K562 (cell line): ENCODE measurements around the gene RIPK4. TPM values are rescaled to one million over a fixed set of nuclear protein-coding genes. Genes with fewer than 3 reads are reported as not detected.

Experiments used
- ATAC-seq: fragments of 200-7000 bp; cut with Tn5 transposase; 3 replicates; pipeline ENCODE4 v1.9.1; 2020; ENCODE audit warnings: moderate library complexity
- BruUV-seq: library from RNA; stranded (reverse); fragments of 400-500 nt; replicated peaks from 2 replicates; lab custom pipeline; 2021; lab: Mats Ljungman, UMichigan
- CTCF ChIA-PET: fragments of 300-600 bp; formaldehyde crosslinking; extraction: SDS; loops from one replicate; lab custom pipeline; 2021; ENCODE audit warnings: low intra/inter-chr PET ratio; lab: Yijun Ruan, JAX
- POLR2A ChIA-PET: fragments of 300-600, 350-650 bp; sonication (Branson Sonifier 250); formaldehyde crosslinking; extraction: SDS; loops from one replicate; lab custom pipeline; 2021; ENCODE audit warnings: antibody characterized with exemption, inconsistent platforms; lab: Yijun Ruan, JAX
- DNase-seq, 4 experiments: peaks; one replicate each; pipeline versions ENCODE4 v3.0.0 to v3.0.0-alpha.2; 2011 to 2018; ENCODE audit warnings: low spot score in 3 of 4, mixed read lengths in 3 of 4; ENCODE audit errors: extremely low read depth in 1 of 4
- FAIRE-seq: peaks from 2 replicates; lab custom pipeline; 2011; peaks lifted over from hg19 to GRCh38; lab: Jason Lieb, UNC
- H2AFZ ChIP-seq: 2 replicates; pipeline ENCODE4 v1.6.0; 2011; ENCODE audit warnings: low read depth, low read length, control low read depth, inconsistent platforms
- H3K27ac ChIP-seq: fragments of 200-600 bp; 3 replicates; pipeline ENCODE4 v1.8.0; 2011; ENCODE audit warnings: low read depth, mild to moderate bottlenecking, control low read depth, inconsistent platforms, low read length, moderate library complexity, mixed read lengths; ENCODE audit errors: extremely low read depth
- H3K27me3 ChIP-seq, 2 experiments: fragments of 300-600 bp in 1 of 2; 2 replicates in 1 of 2; 3 replicates in 1 of 2; pipeline versions ENCODE4 v1.6.0 to v1.8.0; 2011; ENCODE audit warnings: inconsistent platforms in 2 of 2, low read length in 2 of 2, mild to moderate bottlenecking in 1 of 2, mixed read lengths in 1 of 2, moderate library complexity in 1 of 2; ENCODE audit not compliant: control insufficient read depth in 2 of 2, insufficient read depth in 2 of 2
- H3K36me3 ChIP-seq: fragments of 300-600 bp; 3 replicates; pipeline ENCODE4 v1.8.0; 2011; ENCODE audit warnings: mild to moderate bottlenecking, low read length, inconsistent platforms; ENCODE audit not compliant: control insufficient read depth, insufficient read depth
- H3K4me1 ChIP-seq, 2 experiments: fragments of 200-600 bp in 1 of 2; replicated peaks in 1 of 2; 2 replicates in 1 of 2; 3 replicates in 1 of 2; pipeline versions ENCODE4 v1.5.1 to v1.8.0; 2011; ENCODE audit warnings: inconsistent platforms in 2 of 2, low read length in 2 of 2, mild to moderate bottlenecking in 1 of 2, mixed read lengths in 1 of 2, moderate library complexity in 1 of 2; ENCODE audit not compliant: control insufficient read depth in 2 of 2, insufficient read depth in 2 of 2
- H3K4me2 ChIP-seq: 2 replicates; pipeline ENCODE4 v1.6.1; 2011; ENCODE audit warnings: low read length, control low read depth, inconsistent platforms, mixed read lengths; ENCODE audit not compliant: insufficient read depth
- H3K4me3 ChIP-seq: fragments of 200-600 bp; sonication (generic), shearing (Covaris generic); 2 replicates; pipeline ENCODE4 v1.5.1; 2016; ENCODE audit warnings: control low read depth, inconsistent platforms
- H3K79me2 ChIP-seq: fragments of 200-600 bp; 3 replicates; pipeline ENCODE4 v1.8.0; 2011; ENCODE audit warnings: low read length, inconsistent platforms; ENCODE audit not compliant: control insufficient read depth, insufficient read depth
- H3K9ac ChIP-seq, 2 experiments: 2 replicates each; pipeline versions ENCODE4 v1.6.0 to v1.6.1; 2011; ENCODE audit warnings: low read depth in 2 of 2, low read length in 2 of 2, control low read depth in 1 of 2, inconsistent platforms in 1 of 2, mild to moderate bottlenecking in 1 of 2, mixed read lengths in 1 of 2; ENCODE audit not compliant: insufficient read depth in 1 of 2
- H3K9me1 ChIP-seq: one replicate; pipeline ENCODE4 v1.6.0; 2011; ENCODE audit warnings: inconsistent platforms, mild to moderate bottlenecking, low read length, moderate library complexity; ENCODE audit not compliant: control insufficient read depth, insufficient read depth
- H3K9me3 ChIP-seq: replicated peaks from 2 replicates; pipeline ENCODE4 v1.5.1; 2011; ENCODE audit warnings: low read depth, low read length, inconsistent platforms; ENCODE audit not compliant: control insufficient read depth, insufficient read depth
- H4K20me1 ChIP-seq: replicated peaks from 2 replicates; pipeline ENCODE4 v1.6.1; 2011; ENCODE audit warnings: low read length, inconsistent platforms, mixed read lengths; ENCODE audit not compliant: control insufficient read depth, insufficient read depth
- ARID1B ChIP-seq: fragments of 450-650 bp; IDR thresholded peaks from 2 replicates; pipeline ENCODE4 v1.6.1; 2016; ENCODE audit warnings: antibody characterized with exemption, mild to moderate bottlenecking, inconsistent platforms
- ASH1L ChIP-seq: fragments of 450-650 bp; IDR thresholded peaks from 2 replicates; pipeline ENCODE4 v1.6.1; 2018; ENCODE audit warnings: borderline replicate concordance, mild to moderate bottlenecking, low read depth; ENCODE audit not compliant: partially characterized antibody
- BCOR ChIP-seq: fragments of 450-650 bp; IDR thresholded peaks from 2 replicates; pipeline ENCODE4 v1.6.1; 2016
- KLF16 ChIP-seq: IDR thresholded peaks from 2 replicates; pipeline ENCODE4 v1.6.1; 2016; ENCODE audit warnings: antibody characterized with exemption
- SNIP1 ChIP-seq: fragments of 450-650 bp; IDR thresholded peaks from 2 replicates; pipeline ENCODE4 v1.7.1; 2017; ENCODE audit warnings: low read depth, mild to moderate bottlenecking
- ZNF324 ChIP-seq: fragments of 250-450 bp; sonication (Bioruptor Pico); IDR thresholded peaks from 2 replicates; pipeline ENCODE4 v1.4.0; 2020; ENCODE audit warnings: mild to moderate bottlenecking
- ZNF592 ChIP-seq: fragments of 450-650 bp; IDR thresholded peaks from 2 replicates; pipeline ENCODE4 v1.6.1; 2017; ENCODE audit warnings: antibody characterized with exemption, mild to moderate bottlenecking
- WGBS: fragments of 100-300 bp; shearing (Covaris generic); methylation state at CpG from one replicate; pipeline ENCODE4 v1.1.6; 2016; ENCODE audit warnings: low coverage, mixed read lengths; ENCODE audit not compliant: insufficient coverage; ENCODE audit errors: missing lambda C conversion rate; 5-methylcytosine and 5-hydroxymethylcytosine counted together
- in situ Hi-C: fragments of 300-500 bp; cut with MboI; formaldehyde crosslinking; loops from 4 replicates; pipeline ENCODE4 v1.15.0; 2018; ENCODE audit warnings: inconsistent platforms, mixed read lengths
- intact Hi-C: fragments of 100-400 bp; cut with micrococcal nuclease; formaldehyde crosslinking; loops from 2 replicates; pipeline ENCODE4 v1.14.2; 2022
- polyA plus RNA-seq, 8 experiments: library from polyadenylated mRNA; depleted of rRNA in 4 of 8; stranded (reverse) in 5 of 8; unstranded in 3 of 8; fragments of >200 nt; fragmentation: Nextera tagmentation in 2 of 8; fragmentation: Illumina TruSeq in 1 of 8; extraction: Ambion mirVana in 2 of 8; extraction: Trizol in 1 of 8; gene quantifications; 2 replicates each; pipeline versions ENCODE4 v1.2.1 to v1.2.3, GENCODE V29; 2011 to 2014; ENCODE audit warnings: inconsistent platforms in 1 of 8, missing spikeins in 1 of 8
- total RNA-seq, 7 experiments: library from RNA; depleted of rRNA in 6 of 7; stranded (reverse); fragments of >200 nt in 6 of 7; fragmentation: Illumina TruSeq in 2 of 7; extraction: Trizol in 2 of 7; gene quantifications; 2 replicates each; pipeline versions ENCODE4 v1.2.1 to v1.2.3, GENCODE V29; 2011 to 2021; ENCODE audit warnings: low replicate concordance in 1 of 7
- TF ChIP-seq, protein P1 (sequence below): sonication (generic); formaldehyde crosslinking; IDR thresholded peaks from 2 replicates; pipeline ENCODE4 v1.8.0; 2022; ENCODE audit warnings: mild to moderate bottlenecking, missing genetic modification reagents
- TF ChIP-seq, protein P2 (sequence below): fragments of 450-650 bp; formaldehyde crosslinking; IDR thresholded peaks from 2 replicates; pipeline ENCODE4 v1.4.0; 2022; ENCODE audit warnings: missing genetic modification characterization

The RIPK4 gene
- total and polyA plus RNA-seq, 9 of the 15 experiments (the other 6 are each of a cell fraction or from before 2014, with no cell fraction given): not detected

DNA sequence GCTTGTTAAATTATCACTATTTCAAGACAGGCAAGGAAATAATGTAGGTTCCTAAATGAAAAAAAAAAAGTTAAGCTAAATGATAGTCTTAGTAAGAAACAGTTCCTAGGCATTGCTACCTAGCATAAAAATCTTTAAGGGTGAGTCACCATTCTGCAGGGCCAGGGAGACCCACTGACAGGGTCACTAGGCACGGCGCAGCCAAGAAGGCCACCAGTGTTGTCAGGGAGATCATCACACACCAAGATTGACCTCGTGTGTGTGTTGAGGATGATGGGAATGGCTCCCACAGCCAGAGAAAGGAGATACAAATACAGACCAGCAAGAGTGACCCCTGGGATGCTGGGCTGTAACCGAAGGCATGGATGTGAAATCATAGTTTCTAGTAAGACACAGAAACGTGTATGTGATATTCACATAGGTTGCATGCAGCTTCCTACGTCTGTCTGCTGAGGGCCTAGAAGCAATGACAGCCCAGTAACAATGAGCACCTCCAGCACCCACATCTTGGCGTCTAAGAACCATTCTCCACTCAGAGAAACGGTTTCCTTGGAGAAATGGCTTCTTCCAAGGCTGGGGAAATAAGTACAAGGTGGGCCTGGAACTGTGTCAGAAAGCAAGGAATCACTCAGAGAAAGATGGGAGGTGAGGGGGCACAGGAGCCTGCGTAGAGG, 29.1 kb downstream of the RIPK4 start:
- Histone ChIP-seq H3K9me3 (no peaks in the 10 kb centered on the region), H3K36me3 (no peaks in the 10 kb centered on the region), H2AFZ (no peak overlapping the region), H3K27ac (no peak overlapping the region), H3K79me2 (no peaks in the 10 kb centered on the region), H3K9ac (no peak overlapping the region), H3K27me3 (peaks cover 26 to 80% of the 10 kb centered on the region in 2 experiments; a peak in 4 of 5 replicates), H3K4me2 (no peak overlapping the region), H3K9me1 (no peaks in the 10 kb centered on the region), H3K4me1 (no peaks in the 10 kb centered on the region; a peak in 1 of 5 replicates), H4K20me1 (no peaks in the 10 kb centered on the region; the same call in 1 of the 2 replicates), H3K4me3 (no peak overlapping the region)
- POLR2A ChIA-PET: no interaction called here
- WGBS: under 1% methylated on average over 9 of the region's 9 CpGs
- TF ChIP-seq ZNF324 (CRISPR knock-in tag) (no peak), ZNF592 (no peak), SNIP1 (no peak), ASH1L (no peak), ARID1B (no peak), KLF16 (no peak), BCOR (no peak)
- TF ChIP-seq, protein P1, sequence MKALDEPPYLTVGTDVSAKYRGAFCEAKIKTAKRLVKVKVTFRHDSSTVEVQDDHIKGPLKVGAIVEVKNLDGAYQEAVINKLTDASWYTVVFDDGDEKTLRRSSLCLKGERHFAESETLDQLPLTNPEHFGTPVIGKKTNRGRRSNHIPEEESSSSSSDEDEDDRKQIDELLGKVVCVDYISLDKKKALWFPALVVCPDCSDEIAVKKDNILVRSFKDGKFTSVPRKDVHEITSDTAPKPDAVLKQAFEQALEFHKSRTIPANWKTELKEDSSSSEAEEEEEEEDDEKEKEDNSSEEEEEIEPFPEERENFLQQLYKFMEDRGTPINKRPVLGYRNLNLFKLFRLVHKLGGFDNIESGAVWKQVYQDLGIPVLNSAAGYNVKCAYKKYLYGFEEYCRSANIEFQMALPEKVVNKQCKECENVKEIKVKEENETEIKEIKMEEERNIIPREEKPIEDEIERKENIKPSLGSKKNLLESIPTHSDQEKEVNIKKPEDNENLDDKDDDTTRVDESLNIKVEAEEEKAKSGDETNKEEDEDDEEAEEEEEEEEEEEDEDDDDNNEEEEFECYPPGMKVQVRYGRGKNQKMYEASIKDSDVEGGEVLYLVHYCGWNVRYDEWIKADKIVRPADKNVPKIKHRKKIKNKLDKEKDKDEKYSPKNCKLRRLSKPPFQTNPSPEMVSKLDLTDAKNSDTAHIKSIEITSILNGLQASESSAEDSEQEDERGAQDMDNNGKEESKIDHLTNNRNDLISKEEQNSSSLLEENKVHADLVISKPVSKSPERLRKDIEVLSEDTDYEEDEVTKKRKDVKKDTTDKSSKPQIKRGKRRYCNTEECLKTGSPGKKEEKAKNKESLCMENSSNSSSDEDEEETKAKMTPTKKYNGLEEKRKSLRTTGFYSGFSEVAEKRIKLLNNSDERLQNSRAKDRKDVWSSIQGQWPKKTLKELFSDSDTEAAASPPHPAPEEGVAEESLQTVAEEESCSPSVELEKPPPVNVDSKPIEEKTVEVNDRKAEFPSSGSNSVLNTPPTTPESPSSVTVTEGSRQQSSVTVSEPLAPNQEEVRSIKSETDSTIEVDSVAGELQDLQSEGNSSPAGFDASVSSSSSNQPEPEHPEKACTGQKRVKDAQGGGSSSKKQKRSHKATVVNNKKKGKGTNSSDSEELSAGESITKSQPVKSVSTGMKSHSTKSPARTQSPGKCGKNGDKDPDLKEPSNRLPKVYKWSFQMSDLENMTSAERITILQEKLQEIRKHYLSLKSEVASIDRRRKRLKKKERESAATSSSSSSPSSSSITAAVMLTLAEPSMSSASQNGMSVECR (CRISPR knock-in tag): no peak
- TF ChIP-seq, protein P2, sequence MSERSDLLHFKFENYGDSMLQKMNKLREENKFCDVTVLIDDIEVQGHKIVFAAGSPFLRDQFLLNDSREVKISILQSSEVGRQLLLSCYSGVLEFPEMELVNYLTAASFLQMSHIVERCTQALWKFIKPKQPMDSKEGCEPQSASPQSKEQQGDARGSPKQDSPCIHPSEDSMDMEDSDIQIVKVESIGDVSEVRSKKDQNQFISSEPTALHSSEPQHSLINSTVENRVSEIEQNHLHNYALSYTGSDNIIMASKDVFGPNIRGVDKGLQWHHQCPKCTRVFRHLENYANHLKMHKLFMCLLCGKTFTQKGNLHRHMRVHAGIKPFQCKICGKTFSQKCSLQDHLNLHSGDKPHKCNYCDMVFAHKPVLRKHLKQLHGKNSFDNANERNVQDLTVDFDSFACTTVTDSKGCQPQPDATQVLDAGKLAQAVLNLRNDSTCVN (CRISPR knock-in tag): no peak
- intact Hi-C loops (no loop called here), in situ Hi-C loops (no loop called here)
- no peak for ATAC-seq
- DNase-seq: no peak
- no TSS peak for BruUV-seq
- no peak for FAIRE-seq
- CTCF ChIA-PET: no interaction called here
